ENCODE results near the gene HEXB. TPM values are rescaled to one million over a fixed set of nuclear protein-coding genes. Genes with fewer than 3 reads are reported as not detected.

HEXB gene
- total and polyA plus RNA-seq, 9 of the 15 experiments (the other 6 are each of a cell fraction or from before 2014, with no cell fraction given) = 22.9 to 158 (median 108) TPM

DNA sequence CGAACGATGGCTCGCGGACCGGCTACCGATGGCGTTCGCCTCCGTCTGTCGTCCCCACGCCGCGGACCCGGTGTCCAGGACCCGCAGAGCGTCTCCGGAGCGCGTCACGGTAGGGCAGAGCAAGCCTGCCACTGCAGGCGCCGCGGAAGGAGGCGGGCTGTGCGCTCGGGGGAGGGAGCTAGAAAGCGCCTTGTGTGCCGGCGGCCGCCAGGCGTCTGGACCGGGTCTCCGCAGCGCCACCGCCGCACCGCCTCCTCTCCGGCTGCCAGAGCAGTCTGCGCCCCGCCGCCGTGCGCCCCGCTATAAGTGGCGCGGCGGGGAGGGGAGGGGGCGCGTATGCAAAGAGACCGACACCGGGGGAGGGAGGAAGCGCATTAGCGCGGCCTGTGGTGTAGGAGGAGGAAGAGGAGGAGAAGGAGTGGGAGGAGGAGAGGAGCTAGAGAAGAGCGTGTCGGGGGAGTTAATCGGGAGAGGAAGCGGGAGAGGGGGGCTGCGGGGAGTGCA is 44.5 kb upstream of the HEXB start, which contains the start of gene ENC1 (continued):
- TF ChIP-seq, protein P1, sequence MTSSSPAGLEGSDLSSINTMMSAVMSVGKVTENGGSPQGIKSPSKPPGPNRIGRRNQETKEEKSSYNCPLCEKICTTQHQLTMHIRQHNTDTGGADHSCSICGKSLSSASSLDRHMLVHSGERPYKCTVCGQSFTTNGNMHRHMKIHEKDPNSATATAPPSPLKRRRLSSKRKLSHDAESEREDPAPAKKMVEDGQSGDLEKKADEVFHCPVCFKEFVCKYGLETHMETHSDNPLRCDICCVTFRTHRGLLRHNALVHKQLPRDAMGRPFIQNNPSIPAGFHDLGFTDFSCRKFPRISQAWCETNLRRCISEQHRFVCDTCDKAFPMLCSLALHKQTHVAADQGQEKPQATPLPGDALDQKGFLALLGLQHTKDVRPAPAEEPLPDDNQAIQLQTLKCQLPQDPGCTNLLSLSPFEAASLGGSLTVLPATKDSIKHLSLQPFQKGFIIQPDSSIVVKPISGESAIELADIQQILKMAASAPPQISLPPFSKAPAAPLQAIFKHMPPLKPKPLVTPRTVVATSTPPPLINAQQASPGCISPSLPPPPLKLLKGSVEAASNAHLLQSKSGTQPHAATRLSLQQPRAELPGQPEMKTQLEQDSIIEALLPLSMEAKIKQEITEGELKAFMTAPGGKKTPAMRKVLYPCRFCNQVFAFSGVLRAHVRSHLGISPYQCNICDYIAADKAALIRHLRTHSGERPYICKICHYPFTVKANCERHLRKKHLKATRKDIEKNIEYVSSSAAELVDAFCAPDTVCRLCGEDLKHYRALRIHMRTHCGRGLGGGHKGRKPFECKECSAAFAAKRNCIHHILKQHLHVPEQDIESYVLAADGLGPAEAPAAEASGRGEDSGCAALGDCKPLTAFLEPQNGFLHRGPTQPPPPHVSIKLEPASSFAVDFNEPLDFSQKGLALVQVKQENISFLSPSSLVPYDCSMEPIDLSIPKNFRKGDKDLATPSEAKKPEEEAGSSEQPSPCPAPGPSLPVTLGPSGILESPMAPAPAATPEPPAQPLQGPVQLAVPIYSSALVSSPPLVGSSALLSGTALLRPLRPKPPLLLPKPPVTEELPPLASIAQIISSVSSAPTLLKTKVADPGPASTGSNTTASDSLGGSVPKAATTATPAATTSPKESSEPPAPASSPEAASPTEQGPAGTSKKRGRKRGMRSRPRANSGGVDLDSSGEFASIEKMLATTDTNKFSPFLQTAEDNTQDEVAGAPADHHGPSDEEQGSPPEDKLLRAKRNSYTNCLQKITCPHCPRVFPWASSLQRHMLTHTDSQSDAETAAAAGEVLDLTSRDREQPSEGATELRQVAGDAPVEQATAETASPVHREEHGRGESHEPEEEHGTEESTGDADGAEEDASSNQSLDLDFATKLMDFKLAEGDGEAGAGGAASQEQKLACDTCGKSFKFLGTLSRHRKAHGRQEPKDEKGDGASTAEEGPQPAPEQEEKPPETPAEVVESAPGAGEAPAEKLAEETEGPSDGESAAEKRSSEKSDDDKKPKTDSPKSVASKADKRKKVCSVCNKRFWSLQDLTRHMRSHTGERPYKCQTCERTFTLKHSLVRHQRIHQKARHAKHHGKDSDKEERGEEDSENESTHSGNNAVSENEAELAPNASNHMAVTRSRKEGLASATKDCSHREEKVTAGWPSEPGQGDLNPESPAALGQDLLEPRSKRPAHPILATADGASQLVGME (CRISPR knock-in tag; IDR thresholded peaks at IDR 0.05) = no peak
- TF ChIP-seq, protein P2, sequence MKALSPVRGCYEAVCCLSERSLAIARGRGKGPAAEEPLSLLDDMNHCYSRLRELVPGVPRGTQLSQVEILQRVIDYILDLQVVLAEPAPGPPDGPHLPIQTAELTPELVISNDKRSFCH (CRISPR knock-in tag; IDR thresholded peaks at IDR 0.05) = no peak
- TF ChIP-seq, protein P2 (tag; IDR thresholded peaks at IDR 0.05) = no peak
- TF ChIP-seq, protein P3, sequence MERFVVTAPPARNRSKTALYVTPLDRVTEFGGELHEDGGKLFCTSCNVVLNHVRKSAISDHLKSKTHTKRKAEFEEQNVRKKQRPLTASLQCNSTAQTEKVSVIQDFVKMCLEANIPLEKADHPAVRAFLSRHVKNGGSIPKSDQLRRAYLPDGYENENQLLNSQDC (CRISPR knock-in tag; IDR thresholded peaks at IDR 0.05) = no peak
- TF ChIP-seq KLF6 (CRISPR knock-in tag; IDR thresholded peaks at IDR 0.05; ENCODE audit: borderline replicate concordance) (no peak), C11orf30 (IDR thresholded peaks at IDR 0.05; ENCODE audit: low read depth) (no peak), ARHGAP35 (IDR thresholded peaks at IDR 0.05; ENCODE audit: partially characterized antibody) (no peak), ZZZ3 (IDR thresholded peaks at IDR 0.05) (no peak), ZNF239 (CRISPR knock-in tag; IDR thresholded peaks at IDR 0.05) (no peak), TCF3 (CRISPR knock-in tag; IDR thresholded peaks at IDR 0.05) (no peak), CREM (IDR thresholded peaks at IDR 0.05; ENCODE audit: low read depth) (no peak; the same call in 1 of the 2 replicates), TBP (optimal IDR thresholded peaks at IDR 0.05; ENCODE audit: low read depth, low read length) (no peak), KLF16 (IDR thresholded peaks at IDR 0.05) (no peak), YY1 (IDR thresholded peaks at IDR 0.05; ENCODE audit: borderline replicate concordance in 1 of 3, control insufficient read depth in 1 of 3, extremely low read depth in 1 of 3, insufficient read depth in 3 of 3, insufficient read length in 1 of 3, insufficient replicate concordance in 2 of 3, low read depth in 1 of 3, low read length in 2 of 3) (peak in 1 of 3 experiments; percentile 22)
- TF ChIP-seq, protein P4, sequence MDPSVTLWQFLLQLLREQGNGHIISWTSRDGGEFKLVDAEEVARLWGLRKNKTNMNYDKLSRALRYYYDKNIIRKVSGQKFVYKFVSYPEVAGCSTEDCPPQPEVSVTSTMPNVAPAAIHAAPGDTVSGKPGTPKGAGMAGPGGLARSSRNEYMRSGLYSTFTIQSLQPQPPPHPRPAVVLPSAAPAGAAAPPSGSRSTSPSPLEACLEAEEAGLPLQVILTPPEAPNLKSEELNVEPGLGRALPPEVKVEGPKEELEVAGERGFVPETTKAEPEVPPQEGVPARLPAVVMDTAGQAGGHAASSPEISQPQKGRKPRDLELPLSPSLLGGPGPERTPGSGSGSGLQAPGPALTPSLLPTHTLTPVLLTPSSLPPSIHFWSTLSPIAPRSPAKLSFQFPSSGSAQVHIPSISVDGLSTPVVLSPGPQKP (CRISPR knock-in tag; IDR thresholded peaks at IDR 0.05) = no peak
- TF ChIP-seq, protein P5, sequence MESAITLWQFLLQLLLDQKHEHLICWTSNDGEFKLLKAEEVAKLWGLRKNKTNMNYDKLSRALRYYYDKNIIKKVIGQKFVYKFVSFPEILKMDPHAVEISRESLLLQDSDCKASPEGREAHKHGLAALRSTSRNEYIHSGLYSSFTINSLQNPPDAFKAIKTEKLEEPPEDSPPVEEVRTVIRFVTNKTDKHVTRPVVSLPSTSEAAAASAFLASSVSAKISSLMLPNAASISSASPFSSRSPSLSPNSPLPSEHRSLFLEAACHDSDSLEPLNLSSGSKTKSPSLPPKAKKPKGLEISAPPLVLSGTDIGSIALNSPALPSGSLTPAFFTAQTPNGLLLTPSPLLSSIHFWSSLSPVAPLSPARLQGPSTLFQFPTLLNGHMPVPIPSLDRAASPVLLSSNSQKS (CRISPR knock-in tag; IDR thresholded peaks at IDR 0.05) = no peak
- TF ChIP-seq, protein P6, sequence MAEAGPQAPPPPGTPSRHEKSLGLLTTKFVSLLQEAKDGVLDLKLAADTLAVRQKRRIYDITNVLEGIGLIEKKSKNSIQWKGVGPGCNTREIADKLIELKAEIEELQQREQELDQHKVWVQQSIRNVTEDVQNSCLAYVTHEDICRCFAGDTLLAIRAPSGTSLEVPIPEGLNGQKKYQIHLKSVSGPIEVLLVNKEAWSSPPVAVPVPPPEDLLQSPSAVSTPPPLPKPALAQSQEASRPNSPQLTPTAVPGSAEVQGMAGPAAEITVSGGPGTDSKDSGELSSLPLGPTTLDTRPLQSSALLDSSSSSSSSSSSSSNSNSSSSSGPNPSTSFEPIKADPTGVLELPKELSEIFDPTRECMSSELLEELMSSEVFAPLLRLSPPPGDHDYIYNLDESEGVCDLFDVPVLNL (CRISPR knock-in tag; IDR thresholded peaks at IDR 0.05; ENCODE audit: low read depth) = no peak
